Esophagus muscularis mucosa (tissue), 4 donors: ENCODE data around the gene CNTN5. TPM values are rescaled to one million over a fixed set of nuclear protein-coding genes. Genes with fewer than 3 reads are reported as not detected.

Source experiments
- DNase-seq: peaks from one replicate; pipeline ENCODE4 v3.0.0-alpha.2; 2017; ENCODE audit errors: extremely low spot score
- H3K27ac ChIP-seq, 4 donors: fragments of 200-600 bp; sonication (generic); replicated peaks in 1 of 4; 1 replicate in 3 of 4; 2 replicates in 1 of 4; pipeline ENCODE4 v1.5.1; 2016 to 2019; ENCODE audit warnings: mild to moderate bottlenecking in 1 of 4
- H3K27me3 ChIP-seq, 4 donors: fragments of 200-600 bp; sonication (generic); one replicate each; pipeline versions ENCODE4 v1.5.1 to v1.6.0; 2016 to 2019
- H3K36me3 ChIP-seq, 4 donors: fragments of 200-600 bp; sonication (generic); one replicate each; pipeline ENCODE4 v1.5.1; 2016 to 2019
- H3K4me1 ChIP-seq, 4 donors: fragments of 200-600 bp; sonication (generic); one replicate each; pipeline ENCODE4 v1.5.1; 2016 to 2019
- H3K4me3 ChIP-seq, 4 donors: fragments of 200-600 bp; sonication (generic); 1 replicate in 2 of 4; 2 replicates in 2 of 4; pipeline ENCODE4 v1.5.1; 2016 to 2019; ENCODE audit warnings: mild to moderate bottlenecking in 4 of 4, moderate library complexity in 1 of 4
- H3K9me3 ChIP-seq, 4 donors: fragments of 200-600 bp; sonication (generic); 1 replicate in 3 of 4; 2 replicates in 1 of 4; pipeline ENCODE4 v1.5.1; 2016 to 2019
- EP300 ChIP-seq: sonication (generic); formaldehyde crosslinking; IDR thresholded peaks from one replicate; pipeline ENCODE4 v1.6.1; 2017; ENCODE audit warnings: antibody characterized with exemption
- POLR2A ChIP-seq: fragments of 450-650 bp; IDR thresholded peaks from one replicate; pipeline ENCODE4 v1.6.1; 2017; ENCODE audit warnings: antibody characterized with exemption, moderate library complexity, mild to moderate bottlenecking, low read depth
- POLR2AphosphoS5 ChIP-seq, 2 donors: sonication (generic); formaldehyde crosslinking; IDR thresholded peaks; one replicate each; pipeline ENCODE4 v1.6.1; 2017; ENCODE audit warnings: antibody characterized with exemption in 2 of 2
- WGBS: methylation state at CpG from one replicate; pipeline ENCODE4 v1.1.5; 2018; 5-methylcytosine and 5-hydroxymethylcytosine counted together
- intact Hi-C: fragments of 100-400 bp; cut with DNase I; formaldehyde crosslinking; loops from one replicate; pipeline ENCODE4 v1.15.1; 2023
- total RNA-seq, 4 donors: library from RNA; depleted of rRNA; stranded (reverse); fragments of >200 nt; gene quantifications; one replicate each; pipeline versions ENCODE4 v1.1.0 to v1.2.1, GENCODE V29; 2016
- TF ChIP-seq, protein P1 (sequence below), 3 experiments: fragments of 200-600 bp in 2 of 3; fragments of 450-650 bp in 1 of 3; sonication (generic) in 2 of 3; IDR thresholded peaks; one replicate each; pipeline ENCODE4 v1.5.1; 2017 to 2019; ENCODE audit warnings: antibody characterized with exemption in 3 of 3, mild to moderate bottlenecking in 2 of 3, moderate library complexity in 1 of 3

The CNTN5 gene
- total RNA-seq, 4 donors from 2014 or later, result 0.06 TPM; not detected in 3

DNA sequence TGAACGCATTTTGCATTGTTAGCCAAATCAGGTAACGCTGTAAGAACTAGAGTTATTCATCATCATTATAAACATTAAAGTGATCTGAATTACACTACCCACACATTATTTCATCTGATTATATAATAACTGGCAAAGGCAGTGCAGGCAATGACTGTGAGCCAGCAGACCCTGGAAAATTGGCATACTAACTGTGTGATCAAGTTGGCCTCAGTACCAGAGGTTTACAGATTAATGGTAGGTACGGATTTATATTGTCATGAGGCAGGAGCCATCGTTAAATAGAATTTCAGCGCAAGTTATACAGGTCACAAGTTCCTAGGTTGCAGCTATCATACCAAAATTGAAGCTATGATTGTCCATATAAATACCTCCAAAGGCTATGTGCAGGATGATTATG is 225.4 kb downstream of the CNTN5 start:
- Histone ChIP-seq H3K27ac (no peak overlapping the region), H3K4me1 (no peaks in the 10 kb centered on the region), H3K27me3 (no peaks in the 10 kb centered on the region), H3K36me3 (no peaks in the 10 kb centered on the region), H3K4me3 (no peak overlapping the region), H3K9me3 (no peaks in the 10 kb centered on the region)
- TF ChIP-seq POLR2A (no peak), EP300 (no peak), POLR2AphosphoS5 (IDR thresholded peaks at IDR 0.05) (no peak)
- TF ChIP-seq, protein P1, sequence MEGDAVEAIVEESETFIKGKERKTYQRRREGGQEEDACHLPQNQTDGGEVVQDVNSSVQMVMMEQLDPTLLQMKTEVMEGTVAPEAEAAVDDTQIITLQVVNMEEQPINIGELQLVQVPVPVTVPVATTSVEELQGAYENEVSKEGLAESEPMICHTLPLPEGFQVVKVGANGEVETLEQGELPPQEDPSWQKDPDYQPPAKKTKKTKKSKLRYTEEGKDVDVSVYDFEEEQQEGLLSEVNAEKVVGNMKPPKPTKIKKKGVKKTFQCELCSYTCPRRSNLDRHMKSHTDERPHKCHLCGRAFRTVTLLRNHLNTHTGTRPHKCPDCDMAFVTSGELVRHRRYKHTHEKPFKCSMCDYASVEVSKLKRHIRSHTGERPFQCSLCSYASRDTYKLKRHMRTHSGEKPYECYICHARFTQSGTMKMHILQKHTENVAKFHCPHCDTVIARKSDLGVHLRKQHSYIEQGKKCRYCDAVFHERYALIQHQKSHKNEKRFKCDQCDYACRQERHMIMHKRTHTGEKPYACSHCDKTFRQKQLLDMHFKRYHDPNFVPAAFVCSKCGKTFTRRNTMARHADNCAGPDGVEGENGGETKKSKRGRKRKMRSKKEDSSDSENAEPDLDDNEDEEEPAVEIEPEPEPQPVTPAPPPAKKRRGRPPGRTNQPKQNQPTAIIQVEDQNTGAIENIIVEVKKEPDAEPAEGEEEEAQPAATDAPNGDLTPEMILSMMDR (IDR thresholded peaks at IDR 0.05), result no peak
- intact Hi-C loops, result no loop called here
- no peak for DNase-seq
- 59% methylated on average over 4 of the region's 5 CpGs for WGBS

DNA sequence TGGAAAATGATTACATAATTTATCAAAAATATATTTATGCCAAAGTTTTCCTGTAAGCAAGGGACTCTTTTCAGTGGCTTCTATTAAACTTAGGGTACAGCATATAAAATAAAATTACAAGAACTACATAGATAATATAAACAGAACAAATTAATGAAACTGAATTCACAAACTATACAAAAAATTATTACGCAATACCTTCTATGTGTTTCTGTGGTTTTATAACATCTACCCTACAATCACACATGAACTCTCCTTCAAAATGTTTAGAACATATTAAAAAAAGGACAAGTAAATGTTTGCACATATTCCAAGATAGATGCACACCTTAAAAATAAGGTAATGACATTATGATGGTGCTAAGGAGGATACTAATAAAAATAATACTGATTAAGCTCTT is 235.9 kb downstream of the CNTN5 start:
- TF ChIP-seq EP300 (no peak), POLR2A (no peak), POLR2AphosphoS5 (IDR thresholded peaks at IDR 0.05) (no peak)
- TF ChIP-seq, protein P1 (IDR thresholded peaks at IDR 0.05), result no peak
- WGBS, result 85% methylated on average over 1 of the region's 1 CpG
- H3K27ac ChIP-seq, result no peak overlapping the region
- no peaks in the 10 kb centered on the region for H3K9me3 ChIP-seq
- no peaks in the 10 kb centered on the region for H3K4me1 ChIP-seq
- no peak overlapping the region for H3K4me3 ChIP-seq
- intact Hi-C loops, result no loop called here
- H3K36me3 ChIP-seq, result no peaks in the 10 kb centered on the region
- DNase-seq, result no peak
- no peaks in the 10 kb centered on the region for H3K27me3 ChIP-seq

DNA sequence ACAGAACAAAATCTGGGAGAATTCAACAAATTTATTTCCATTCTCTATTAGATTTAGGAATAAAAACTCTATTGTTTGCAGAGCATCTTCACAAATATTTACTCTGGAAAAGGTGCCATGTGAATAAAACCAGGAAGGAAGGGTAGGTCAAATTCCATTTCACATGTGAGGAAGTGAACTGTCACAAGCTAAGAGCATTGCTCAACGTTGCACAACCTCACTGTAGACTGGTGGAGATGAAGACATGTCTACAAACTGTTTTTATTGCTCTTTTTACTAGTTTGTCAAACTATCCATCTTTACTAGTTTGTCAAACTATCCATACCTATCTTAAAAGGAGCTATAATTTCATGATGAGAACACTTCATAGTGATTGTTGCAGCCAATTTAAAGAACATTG is 236.4 kb downstream of the CNTN5 start:
- intact Hi-C loops, result no loop called here
- Histone ChIP-seq H3K4me3 (no peak overlapping the region), H3K27ac (no peak overlapping the region), H3K36me3 (no peaks in the 10 kb centered on the region), H3K9me3 (no peaks in the 10 kb centered on the region), H3K27me3 (no peaks in the 10 kb centered on the region), H3K4me1 (no peaks in the 10 kb centered on the region)
- 16% methylated on average over 1 of the region's 1 CpG for WGBS
- no peak for TF ChIP-seq POLR2AphosphoS5 (IDR thresholded peaks at IDR 0.05)
- TF ChIP-seq, protein P1 (IDR thresholded peaks at IDR 0.05), result no peak
- TF ChIP-seq POLR2A, result no peak
- no peak for TF ChIP-seq EP300
- no peak for DNase-seq

DNA sequence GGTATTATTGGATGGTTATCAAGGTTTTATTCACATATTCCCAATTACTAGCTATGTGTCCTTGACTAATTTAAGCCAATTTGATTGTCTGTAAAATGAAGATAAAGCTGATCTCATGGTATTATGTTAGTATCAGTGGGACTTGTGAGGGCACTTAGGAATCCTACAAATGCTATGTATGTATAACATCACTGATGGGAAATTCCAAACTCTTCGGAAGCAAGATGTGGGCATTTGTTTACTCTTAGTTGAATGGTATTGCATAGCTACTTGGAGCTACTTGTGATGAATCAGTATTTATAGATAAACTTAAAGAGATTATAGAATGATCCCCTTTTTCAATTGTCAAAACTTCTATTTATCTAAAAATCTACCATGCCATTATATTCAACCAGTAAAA is 239.9 kb downstream of the CNTN5 start:
- Histone ChIP-seq H3K27me3 (no peaks in the 10 kb centered on the region), H3K27ac (no peak overlapping the region), H3K4me1 (no peaks in the 10 kb centered on the region), H3K4me3 (no peak overlapping the region), H3K9me3 (no peaks in the 10 kb centered on the region), H3K36me3 (no peaks in the 10 kb centered on the region)
- intact Hi-C loops, result no loop called here
- no peak for DNase-seq
- no peak for TF ChIP-seq POLR2AphosphoS5 (IDR thresholded peaks at IDR 0.05)
- TF ChIP-seq, protein P1 (IDR thresholded peaks at IDR 0.05), result no peak
- TF ChIP-seq POLR2A, result no peak
- TF ChIP-seq EP300, result no peak
- 68% methylated on average over 1 of the region's 1 CpG for WGBS

DNA sequence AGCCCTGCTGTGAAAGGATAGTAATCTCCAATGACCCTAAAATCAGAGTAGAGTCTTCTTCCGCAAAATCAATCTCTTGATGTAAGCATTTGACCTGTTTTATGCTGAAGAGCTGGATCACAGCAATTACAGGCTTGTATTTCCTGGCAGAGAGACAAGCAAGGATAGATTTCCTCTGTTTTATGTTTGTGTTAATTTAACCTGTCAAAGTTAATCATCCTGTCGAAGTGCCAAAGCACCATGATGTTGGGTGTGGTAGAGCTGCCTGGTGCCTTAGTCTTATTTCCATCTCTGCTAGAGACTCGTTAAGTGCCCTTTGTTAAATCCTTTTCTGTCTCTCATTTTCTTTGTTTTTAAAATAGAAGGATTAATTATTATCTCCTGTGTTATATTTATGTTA is 248.1 kb downstream of the CNTN5 start:
- no peaks in the 10 kb centered on the region for H3K9me3 ChIP-seq
- DNase-seq, result no peak
- H3K36me3 ChIP-seq, result no peaks in the 10 kb centered on the region
- TF ChIP-seq POLR2A (no peak), POLR2AphosphoS5 (IDR thresholded peaks at IDR 0.05) (no peak), EP300 (no peak)
- TF ChIP-seq, protein P1 (IDR thresholded peaks at IDR 0.05), result no peak
- 64% methylated on average over 3 of the region's 3 CpGs for WGBS
- no peaks in the 10 kb centered on the region for H3K4me1 ChIP-seq
- no peak overlapping the region for H3K27ac ChIP-seq
- no peaks in the 10 kb centered on the region for H3K27me3 ChIP-seq
- H3K4me3 ChIP-seq, result no peak overlapping the region
- intact Hi-C loops, result no loop called here
